ENCODE results near the gene ERN1. TPM values are rescaled to one million over a fixed set of nuclear protein-coding genes. Genes with fewer than 3 reads are reported as not detected.
"Not testable (repeated sequence)": the region's sequence is repeated elsewhere in the genome, so short reads cannot be mapped to it uniquely, and the experiment has no call there.

Gene ERN1
- total RNA-seq, 1 donor from 2014 or later, result 16.7 TPM

- Mint-ChIP-seq H3K4me3 (ENCODE audit: unreplicated experiment) (no peak overlapping the region), H3K27me3 (ENCODE audit: unreplicated experiment) (no peaks in the 10 kb centered on the region), H3K4me1 (ENCODE audit: unreplicated experiment) (peaks cover 32% of the 10 kb centered on the region), H3K9me3 (ENCODE audit: unreplicated experiment) (no peaks in the 10 kb centered on the region), H3K36me3 (ENCODE audit: low read depth, unreplicated experiment) (no peaks in the 10 kb centered on the region), H3K27ac (ENCODE audit: unreplicated experiment) (peak overlapping the region; percentile 96)
- TF ChIP-seq CTCF (IDR thresholded peaks at IDR 0.05; ENCODE audit: unreplicated experiment), result no peak
- DNase-seq (ENCODE audit: low spot score), result no peak
Measured at GRCh38 chr17:64015447-64015846, 114.5 kb downstream of the ERN1 start.

- Mint-ChIP-seq H3K36me3 (ENCODE audit: low read depth, unreplicated experiment) (peaks cover 3% of the 10 kb centered on the region), H3K27ac (ENCODE audit: unreplicated experiment) (no peak overlapping the region), H3K9me3 (ENCODE audit: unreplicated experiment) (no peaks in the 10 kb centered on the region), H3K4me3 (ENCODE audit: unreplicated experiment) (peak overlapping the region; percentile 15), H3K4me1 (ENCODE audit: unreplicated experiment) (peaks cover 40% of the 10 kb centered on the region), H3K27me3 (ENCODE audit: unreplicated experiment) (peaks cover 7% of the 10 kb centered on the region)
- no peak for TF ChIP-seq CTCF (IDR thresholded peaks at IDR 0.05; ENCODE audit: unreplicated experiment)
- no peak for DNase-seq (ENCODE audit: low spot score)
Measured at GRCh38 chr17:64009571-64010402, 120.2 kb downstream of the ERN1 start.

- DNase-seq (ENCODE audit: low spot score), result no peak
- Mint-ChIP-seq H3K4me1 (ENCODE audit: unreplicated experiment) (peaks cover 45% of the 10 kb centered on the region), H3K36me3 (ENCODE audit: low read depth, unreplicated experiment) (peaks cover 11% of the 10 kb centered on the region), H3K9me3 (ENCODE audit: unreplicated experiment) (no peaks in the 10 kb centered on the region), H3K27ac (ENCODE audit: unreplicated experiment) (no peak overlapping the region), H3K27me3 (ENCODE audit: unreplicated experiment) (peaks cover 10% of the 10 kb centered on the region), H3K4me3 (ENCODE audit: unreplicated experiment) (no peak overlapping the region)
- no peak for TF ChIP-seq CTCF (IDR thresholded peaks at IDR 0.05; ENCODE audit: unreplicated experiment)
Measured at GRCh38 chr17:64008830-64009229, 121.1 kb downstream of the ERN1 start.

GRCh38 chr17:64008346-64008745 lies 121.6 kb downstream of the ERN1 start:
- no peak for TF ChIP-seq CTCF (IDR thresholded peaks at IDR 0.05; ENCODE audit: unreplicated experiment)
- DNase-seq (ENCODE audit: low spot score), result no peak
- no peaks in the 10 kb centered on the region for H3K9me3 Mint-ChIP-seq (ENCODE audit: unreplicated experiment)
- H3K4me1 Mint-ChIP-seq (ENCODE audit: unreplicated experiment), result peaks cover 50% of the 10 kb centered on the region
- H3K36me3 Mint-ChIP-seq (ENCODE audit: low read depth, unreplicated experiment), result peaks cover 15% of the 10 kb centered on the region
- H3K4me3 Mint-ChIP-seq (ENCODE audit: unreplicated experiment), result no peak overlapping the region
- H3K27me3 Mint-ChIP-seq (ENCODE audit: unreplicated experiment), result peaks cover 10% of the 10 kb centered on the region
- H3K27ac Mint-ChIP-seq (ENCODE audit: unreplicated experiment), result no peak overlapping the region

- no peaks in the 10 kb centered on the region for H3K9me3 Mint-ChIP-seq (ENCODE audit: unreplicated experiment)
- H3K4me3 Mint-ChIP-seq (ENCODE audit: unreplicated experiment), result no peak overlapping the region
- no peak for DNase-seq (ENCODE audit: low spot score)
- H3K27me3 Mint-ChIP-seq (ENCODE audit: unreplicated experiment), result peaks cover 10% of the 10 kb centered on the region
- H3K27ac Mint-ChIP-seq (ENCODE audit: unreplicated experiment), result no peak overlapping the region
- peaks cover 50% of the 10 kb centered on the region for H3K4me1 Mint-ChIP-seq (ENCODE audit: unreplicated experiment)
- H3K36me3 Mint-ChIP-seq (ENCODE audit: low read depth, unreplicated experiment), result peaks cover 17% of the 10 kb centered on the region
- TF ChIP-seq CTCF (IDR thresholded peaks at IDR 0.05; ENCODE audit: unreplicated experiment), result no peak
Measured at GRCh38 chr17:64007838-64008282, 122.1 kb downstream of the ERN1 start.

GRCh38 chr17:64007089-64007837 lies 122.7 kb downstream of the ERN1 start:
- peak overlapping the region; percentile 75 for H3K27ac Mint-ChIP-seq (ENCODE audit: unreplicated experiment)
- DNase-seq (ENCODE audit: low spot score); H3K4me3 Mint-ChIP-seq (ENCODE audit: unreplicated experiment); H3K9me3 Mint-ChIP-seq (ENCODE audit: unreplicated experiment); H3K27me3 Mint-ChIP-seq (ENCODE audit: unreplicated experiment): not testable (repeated sequence)
- H3K36me3 Mint-ChIP-seq (ENCODE audit: low read depth, unreplicated experiment), result peaks cover 17% of the 10 kb centered on the region
- peaks cover 50% of the 10 kb centered on the region for H3K4me1 Mint-ChIP-seq (ENCODE audit: unreplicated experiment)

All from endothelial cell (in vitro differentiated cells).